Left lung (tissue), 10 donors: ENCODE data around the gene GOLT1A. TPM values are rescaled to one million over a fixed set of nuclear protein-coding genes. Genes with fewer than 3 reads are reported as not detected.
A peak's percentile ranks its signal among the peaks of the same experiment; 100 is the strongest.

ENCODE experiments used
- ATAC-seq: fragments of 200-7000 bp; cut with Tn5 transposase; one replicate; pipeline ENCODE4 v1.9.1; 2020; ENCODE audit warnings: moderate library complexity
- DNase-seq, 4 donors: peaks; one replicate each; pipeline ENCODE4 v3.0.0-alpha.2; 2013 to 2020
- H3K27ac ChIP-seq, 2 donors: fragments of 200-600 bp; sonication (generic) in 1 of 2; one replicate each; pipeline versions ENCODE4 v1.5.0 to v1.8.0; 2020 to 2021
- H3K27me3 ChIP-seq, 2 donors: fragments of 200-600 bp; sonication (generic) in 1 of 2; one replicate each; pipeline versions ENCODE4 v1.5.0 to v1.8.0; 2020 to 2021
- H3K36me3 ChIP-seq, 2 donors: fragments of 200-600 bp; sonication (generic) in 1 of 2; one replicate each; pipeline versions ENCODE4 v1.5.0 to v1.8.0; 2020 to 2021
- H3K4me1 ChIP-seq, 2 donors: fragments of 200-600 bp; one replicate each; pipeline ENCODE4 v1.8.0; 2021
- H3K4me3 ChIP-seq, 2 donors: fragments of 200-600 bp; sonication (generic) in 1 of 2; one replicate each; pipeline versions ENCODE4 v1.5.0 to v1.8.0; 2020 to 2021; ENCODE audit warnings: mild to moderate bottlenecking in 1 of 2
- H3K9me3 ChIP-seq, 2 donors: fragments of 200-600 bp; sonication (generic) in 1 of 2; one replicate each; pipeline versions ENCODE4 v1.5.0 to v1.8.0; 2020 to 2021
- intact Hi-C, 2 donors: fragments of 100-400 bp; cut with DNase I; formaldehyde crosslinking; loops; one replicate each; pipeline versions ENCODE4 v1.11.2 to v1.14.2; 2022
- polyA plus RNA-seq, 6 donors: library from polyadenylated mRNA; unstranded; fragments of 120-200 nt; gene quantifications; one replicate each; pipeline ENCODE4 v1.2.1, GENCODE V29; 2013; ENCODE audit not compliant: insufficient read length in 6 of 6
- total RNA-seq, 2 donors: library from RNA; stranded (reverse); fragmentation: NEBNext Ultra II Directional; extraction: Animal tissue kit (Norgen Biotek cat#: 25700); gene quantifications; one replicate each; pipeline ENCODE4 v1.2.1, GENCODE V29; 2021
- TF ChIP-seq, protein P1 (sequence below), 2 donors: fragments of 200-600 bp; sonication (generic) in 1 of 2; IDR thresholded peaks; one replicate each; pipeline versions ENCODE4 v1.5.0 to v1.8.0; 2021; ENCODE audit warnings: antibody characterized with exemption in 2 of 2
- donor health status: DM: no; HTN: yes; CAD: no.
- donor health status: DM: no; HTN: no; CAD: no.

GOLT1A gene
- total and polyA plus RNA-seq, 8 donors, result 4.4 to 22.6 (median 9.2) TPM

DNA sequence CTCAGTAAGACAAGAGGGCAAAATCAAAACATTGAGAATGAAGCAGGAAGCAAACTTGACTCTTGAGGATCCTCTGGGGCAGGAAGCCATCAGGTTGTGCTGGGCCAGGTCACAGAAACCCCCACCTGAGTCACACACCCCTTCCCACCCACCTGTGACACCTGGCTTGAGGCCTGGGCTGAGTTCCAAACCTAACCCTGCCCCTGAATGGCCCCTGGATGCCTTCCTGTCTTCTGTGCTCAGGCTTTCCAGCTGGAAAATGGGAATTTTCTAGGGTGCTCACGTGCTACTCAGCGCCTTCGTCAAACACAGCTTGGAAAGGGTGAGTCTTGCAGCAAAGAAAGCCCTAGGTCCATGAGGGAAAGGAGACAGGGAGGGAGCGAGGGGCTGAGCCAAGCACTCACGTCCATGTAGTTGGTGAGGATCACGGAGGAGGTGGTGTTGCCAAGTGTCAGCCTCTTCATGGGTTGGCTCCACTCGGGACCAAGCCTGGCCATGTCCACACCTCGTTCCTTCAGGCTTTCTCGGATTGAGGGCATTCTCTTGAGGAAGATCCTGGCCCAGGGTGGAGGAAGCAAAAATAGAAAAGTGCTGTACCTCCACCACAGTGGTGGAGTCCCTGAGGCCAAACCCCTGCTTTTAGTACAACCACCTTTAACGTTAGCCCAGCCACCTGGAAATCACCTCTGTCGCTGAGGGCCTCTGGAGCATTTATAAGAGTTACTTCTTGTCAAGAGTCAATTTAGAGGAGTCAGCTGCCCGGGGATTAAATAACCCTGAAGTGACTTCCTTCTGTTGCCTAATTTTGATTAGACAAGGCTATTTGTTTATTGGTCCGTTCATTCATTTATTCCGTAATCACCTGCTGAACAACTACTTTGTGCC, 51.9 kb downstream of the GOLT1A start:
- TF ChIP-seq, protein P1, sequence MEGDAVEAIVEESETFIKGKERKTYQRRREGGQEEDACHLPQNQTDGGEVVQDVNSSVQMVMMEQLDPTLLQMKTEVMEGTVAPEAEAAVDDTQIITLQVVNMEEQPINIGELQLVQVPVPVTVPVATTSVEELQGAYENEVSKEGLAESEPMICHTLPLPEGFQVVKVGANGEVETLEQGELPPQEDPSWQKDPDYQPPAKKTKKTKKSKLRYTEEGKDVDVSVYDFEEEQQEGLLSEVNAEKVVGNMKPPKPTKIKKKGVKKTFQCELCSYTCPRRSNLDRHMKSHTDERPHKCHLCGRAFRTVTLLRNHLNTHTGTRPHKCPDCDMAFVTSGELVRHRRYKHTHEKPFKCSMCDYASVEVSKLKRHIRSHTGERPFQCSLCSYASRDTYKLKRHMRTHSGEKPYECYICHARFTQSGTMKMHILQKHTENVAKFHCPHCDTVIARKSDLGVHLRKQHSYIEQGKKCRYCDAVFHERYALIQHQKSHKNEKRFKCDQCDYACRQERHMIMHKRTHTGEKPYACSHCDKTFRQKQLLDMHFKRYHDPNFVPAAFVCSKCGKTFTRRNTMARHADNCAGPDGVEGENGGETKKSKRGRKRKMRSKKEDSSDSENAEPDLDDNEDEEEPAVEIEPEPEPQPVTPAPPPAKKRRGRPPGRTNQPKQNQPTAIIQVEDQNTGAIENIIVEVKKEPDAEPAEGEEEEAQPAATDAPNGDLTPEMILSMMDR (IDR thresholded peaks at IDR 0.05), result no peak
- H3K36me3 ChIP-seq, result no peaks in the 10 kb centered on the region
- ATAC-seq (peak; percentile 83), DNase-seq (peak in 1 of 4 donors; percentile 22)
- intact Hi-C loops, result loop anchor here in 1 of 2 donors (5.0 kb wide), 1 partner anchor 200 kb away; no protein-coding TSS in a partner anchor
- no peak overlapping the region for H3K4me3 ChIP-seq
- no peak overlapping the region for H3K27ac ChIP-seq
- H3K9me3 ChIP-seq, result no peaks in the 10 kb centered on the region
- no peaks in the 10 kb centered on the region for H3K27me3 ChIP-seq
- peaks cover 0 to 6% of the 10 kb centered on the region in 2 donors for H3K4me1 ChIP-seq

DNA sequence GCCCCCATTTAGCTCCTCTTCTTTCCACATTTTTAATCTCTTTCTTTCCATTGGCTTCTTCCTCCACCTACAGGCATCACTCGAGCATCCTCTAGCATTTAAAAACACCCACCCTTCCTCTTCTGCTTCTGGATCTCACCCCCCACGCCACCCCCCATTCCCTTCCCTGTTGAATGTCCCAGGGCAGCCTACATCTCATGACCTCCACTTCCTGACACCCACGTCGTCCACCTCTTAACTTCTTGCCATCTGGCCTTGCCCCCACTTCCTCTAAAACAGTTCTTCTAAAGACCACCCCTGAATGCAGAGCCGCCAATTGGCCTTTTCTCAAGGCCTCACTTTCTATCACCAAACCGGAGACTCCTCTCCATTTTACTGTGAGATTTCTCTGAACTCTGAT, 55.8 kb downstream of the GOLT1A start:
- no peak overlapping the region for H3K4me3 ChIP-seq
- TF ChIP-seq, protein P1 (IDR thresholded peaks at IDR 0.05), result no peak
- no peak for ATAC-seq

DNA sequence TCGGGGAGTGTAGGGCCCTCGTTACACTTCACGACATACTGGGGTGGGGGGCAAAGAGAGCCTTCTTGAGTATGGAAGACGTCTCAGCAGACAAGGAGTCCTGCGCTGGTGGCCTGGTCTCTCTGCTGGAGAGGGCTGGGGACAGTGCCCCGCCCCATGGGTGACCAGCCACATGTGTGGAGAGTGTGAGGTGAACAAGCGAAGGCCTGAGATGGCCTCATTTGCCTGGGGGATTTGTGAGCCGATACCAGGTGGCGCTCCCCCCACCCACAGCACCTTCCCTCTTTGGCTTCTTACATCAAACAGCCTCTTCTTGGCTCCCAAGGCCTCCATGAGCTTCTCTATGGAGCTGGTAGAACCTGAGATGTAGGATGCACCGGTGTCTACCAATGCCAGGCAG, 57.9 kb downstream of the GOLT1A start:
- intact Hi-C loops, result no loop called here
- no peak overlapping the region for H3K4me3 ChIP-seq
- ATAC-seq, result no peak
- H3K27ac ChIP-seq, result no peak overlapping the region
- peaks cover 0 to 31% of the 10 kb centered on the region in 2 donors for H3K27me3 ChIP-seq
- H3K4me1 ChIP-seq, result peaks cover 3 to 14% of the 10 kb centered on the region in 2 donors
- no peaks in the 10 kb centered on the region for H3K9me3 ChIP-seq
- TF ChIP-seq, protein P1 (IDR thresholded peaks at IDR 0.05), result no peak
- no peak for DNase-seq
- no peaks in the 10 kb centered on the region for H3K36me3 ChIP-seq

More for the DNA sequence above, 55.8 kb downstream of the GOLT1A start:
- H3K36me3 ChIP-seq, result no peaks in the 10 kb centered on the region
- DNase-seq, result no peak
- intact Hi-C loops, result no loop called here
- no peaks in the 10 kb centered on the region for H3K9me3 ChIP-seq
- H3K27me3 ChIP-seq, result peaks cover 0 to 10% of the 10 kb centered on the region in 2 donors
- peaks cover 0 to 6% of the 10 kb centered on the region in 2 donors for H3K4me1 ChIP-seq
- no peak overlapping the region for H3K27ac ChIP-seq

DNA sequence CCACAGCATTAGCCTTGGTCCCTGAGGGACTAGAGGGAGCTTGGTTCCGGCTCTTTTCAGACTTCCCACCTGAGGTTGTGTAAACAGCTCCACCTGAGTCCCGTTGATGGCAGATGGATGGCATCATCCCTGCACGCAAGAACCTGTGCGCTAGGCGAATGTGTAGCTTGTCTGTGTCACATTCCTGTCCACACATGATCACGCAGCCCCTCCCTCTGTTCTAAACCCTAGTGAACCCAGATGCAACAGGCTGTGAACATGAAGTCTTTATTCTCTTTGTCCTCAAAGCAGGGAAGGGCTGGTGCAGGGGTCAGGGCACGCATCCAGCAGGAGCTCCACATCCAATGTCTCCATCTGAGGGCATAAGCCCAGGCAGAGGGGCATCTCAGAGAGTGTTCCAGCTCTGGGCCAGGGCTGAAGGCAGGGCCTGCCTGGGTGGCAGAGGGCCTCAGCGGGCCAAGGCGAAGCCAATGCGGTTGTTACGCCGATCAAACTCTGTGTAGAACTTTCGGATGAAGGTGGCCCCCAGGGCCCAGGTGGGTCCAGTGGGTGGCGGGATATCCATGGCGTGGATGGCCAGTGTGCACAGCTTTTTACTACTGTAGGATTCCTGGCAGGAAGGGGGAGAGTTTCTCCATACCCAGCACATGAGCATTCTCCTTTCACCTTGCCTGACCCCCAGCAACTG, 59.1 kb downstream of the GOLT1A start:
- peaks cover 3 to 14% of the 10 kb centered on the region in 2 donors for H3K4me1 ChIP-seq
- H3K27me3 ChIP-seq, result peaks cover 0 to 41% of the 10 kb centered on the region in 2 donors
- intact Hi-C loops, result no loop called here
- H3K4me3 ChIP-seq, result no peak overlapping the region
- no peaks in the 10 kb centered on the region for H3K36me3 ChIP-seq
- TF ChIP-seq, protein P1 (IDR thresholded peaks at IDR 0.05), result no peak
- DNase-seq, result no peak
- no peak for ATAC-seq
- no peak overlapping the region for H3K27ac ChIP-seq
- no peaks in the 10 kb centered on the region for H3K9me3 ChIP-seq

DNA sequence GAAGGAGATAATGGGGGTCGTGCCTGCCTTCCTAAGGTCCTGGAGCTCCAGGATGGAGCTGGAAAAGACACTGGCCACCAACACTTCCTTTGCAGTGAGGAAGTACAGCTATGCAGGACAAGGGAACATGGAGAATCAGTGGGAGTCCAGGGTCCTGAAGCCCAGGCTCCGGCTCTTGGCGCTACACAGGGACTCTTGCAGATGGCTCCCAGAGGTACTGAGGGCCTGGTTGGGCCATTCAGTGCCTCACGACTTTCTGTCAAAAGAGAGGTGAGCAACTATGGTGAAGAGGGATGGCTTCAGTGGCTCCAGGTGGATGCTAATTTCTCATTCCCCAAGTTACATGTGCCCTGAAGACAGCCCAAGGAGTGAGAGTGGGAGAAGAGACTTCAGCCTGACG, 60.1 kb downstream of the GOLT1A start:
- TF ChIP-seq, protein P1 (IDR thresholded peaks at IDR 0.05), result no peak
- H3K4me3 ChIP-seq, result no peak overlapping the region
- ATAC-seq (no peak), DNase-seq (no peak)
- intact Hi-C loops, result no loop called here
- peaks cover 3 to 14% of the 10 kb centered on the region in 2 donors for H3K4me1 ChIP-seq
- no peak overlapping the region for H3K27ac ChIP-seq
- no peaks in the 10 kb centered on the region for H3K36me3 ChIP-seq
- H3K27me3 ChIP-seq, result peaks cover 0 to 41% of the 10 kb centered on the region in 2 donors
- no peaks in the 10 kb centered on the region for H3K9me3 ChIP-seq
